Measurements from ENCODE around the gene PLD3. TPM values are rescaled to one million over a fixed set of nuclear protein-coding genes. Genes with fewer than 3 reads are reported as not detected.

Gene PLD3
- polyA plus RNA-seq, 1 donor (not counting 4 experiments of a cell fraction or from before 2014, with no cell fraction given), result 102 TPM

DNA sequence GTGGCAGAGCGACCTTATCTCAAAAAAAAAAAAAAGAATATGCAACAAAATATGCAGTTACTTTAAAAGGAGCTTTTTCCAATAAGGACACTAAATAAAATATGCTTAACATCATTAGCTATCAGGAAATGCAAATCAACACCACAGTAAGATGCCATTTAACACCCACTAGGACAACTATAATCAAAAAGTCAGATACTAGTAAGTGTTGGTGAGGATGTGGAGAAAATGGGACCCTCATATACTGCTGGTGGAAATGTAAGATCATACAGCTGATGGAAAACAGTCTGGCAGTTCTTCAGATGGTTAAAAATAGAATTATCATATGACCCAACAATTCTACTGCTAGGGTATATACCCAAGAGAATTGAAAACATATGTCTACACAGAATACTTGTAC is 38.8 kb upstream of the PLD3 start:
- H3K9me1 ChIP-seq (ENCODE audit: control insufficient read depth, extremely low read depth, insufficient read depth, low read length), result no peaks in the 10 kb centered on the region
- no peaks in the 10 kb centered on the region for H3K36me3 ChIP-seq (ENCODE audit: control insufficient read depth in 2 of 2, extremely low read depth in 1 of 2, insufficient read depth in 2 of 2, low read length in 2 of 2)
- no peak overlapping the region for H2AFZ ChIP-seq (ENCODE audit: control insufficient read depth, low read length)
- H3K4me2 ChIP-seq (ENCODE audit: control insufficient read depth, extremely low read depth, insufficient read depth, low read depth, low read length), result no peak overlapping the region
- H4K20me1 ChIP-seq (ENCODE audit: control insufficient read depth, extremely low read depth, insufficient read depth, low read length), result no peaks in the 10 kb centered on the region
- H3K79me2 ChIP-seq (ENCODE audit: control insufficient read depth, insufficient read depth, low read length), result no peaks in the 10 kb centered on the region
- H3K9ac ChIP-seq (ENCODE audit: control insufficient read depth, extremely low read depth, insufficient read depth, low read length), result no peak overlapping the region
- no peak overlapping the region for H3K4me3 ChIP-seq (ENCODE audit: control insufficient read depth in 2 of 3, extremely low read depth in 1 of 3, insufficient read depth in 2 of 3, low read depth in 1 of 3, low read length in 3 of 3)
- no peaks in the 10 kb centered on the region for H3K27me3 ChIP-seq (ENCODE audit: control insufficient read depth, extremely low read depth, insufficient read depth, low read length)
- FAIRE-seq (no peak), DNase-seq (ENCODE audit: low read depth, low spot score) (no peak)
- H3K27ac ChIP-seq (ENCODE audit: control insufficient read depth, insufficient read depth, low read length), result no peak overlapping the region
- no peaks in the 10 kb centered on the region for H3K9me3 ChIP-seq (ENCODE audit: control insufficient read depth, low read depth, low read length)
- TF ChIP-seq, protein P1, sequence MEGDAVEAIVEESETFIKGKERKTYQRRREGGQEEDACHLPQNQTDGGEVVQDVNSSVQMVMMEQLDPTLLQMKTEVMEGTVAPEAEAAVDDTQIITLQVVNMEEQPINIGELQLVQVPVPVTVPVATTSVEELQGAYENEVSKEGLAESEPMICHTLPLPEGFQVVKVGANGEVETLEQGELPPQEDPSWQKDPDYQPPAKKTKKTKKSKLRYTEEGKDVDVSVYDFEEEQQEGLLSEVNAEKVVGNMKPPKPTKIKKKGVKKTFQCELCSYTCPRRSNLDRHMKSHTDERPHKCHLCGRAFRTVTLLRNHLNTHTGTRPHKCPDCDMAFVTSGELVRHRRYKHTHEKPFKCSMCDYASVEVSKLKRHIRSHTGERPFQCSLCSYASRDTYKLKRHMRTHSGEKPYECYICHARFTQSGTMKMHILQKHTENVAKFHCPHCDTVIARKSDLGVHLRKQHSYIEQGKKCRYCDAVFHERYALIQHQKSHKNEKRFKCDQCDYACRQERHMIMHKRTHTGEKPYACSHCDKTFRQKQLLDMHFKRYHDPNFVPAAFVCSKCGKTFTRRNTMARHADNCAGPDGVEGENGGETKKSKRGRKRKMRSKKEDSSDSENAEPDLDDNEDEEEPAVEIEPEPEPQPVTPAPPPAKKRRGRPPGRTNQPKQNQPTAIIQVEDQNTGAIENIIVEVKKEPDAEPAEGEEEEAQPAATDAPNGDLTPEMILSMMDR (optimal IDR thresholded peaks at IDR 0.05 in 1 of 3, IDR thresholded peaks at IDR 0.05 in 1 of 3, conservative IDR thresholded peaks at IDR 0.05 in 1 of 3; ENCODE audit: extremely low read depth in 1 of 3, insufficient read depth in 2 of 3, low read length in 3 of 3), result no peak
- TF ChIP-seq EZH2 (IDR thresholded peaks at IDR 0.05; ENCODE audit: low read length), result no peak
- dilution Hi-C loops (cut with MboI; ENCODE audit: extremely low pct_ligation_motif_present, low sequenced_read_pairs), result no loop called here
- H3K4me1 ChIP-seq (ENCODE audit: control insufficient read depth, extremely low read depth, insufficient read depth, low read length), result peaks cover 6% of the 10 kb centered on the region

DNA sequence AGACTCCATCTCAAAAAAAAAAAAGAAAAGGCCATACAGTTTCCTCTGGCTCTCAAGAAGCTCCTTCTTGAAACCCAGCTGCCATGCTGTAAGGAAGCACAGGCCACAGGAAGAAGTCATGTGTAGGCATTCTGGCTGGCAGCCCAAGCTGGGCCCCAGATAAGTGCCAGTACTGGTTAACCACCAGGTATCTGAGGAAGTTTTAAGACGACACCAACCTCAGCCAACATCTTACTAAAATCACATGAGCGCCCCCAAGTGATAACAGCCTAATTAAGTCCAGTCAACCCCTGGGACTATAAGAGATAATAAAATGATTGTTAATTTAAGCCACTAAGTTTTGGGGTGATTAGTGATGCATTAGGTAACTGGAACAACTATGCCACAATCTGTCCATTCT is 36.0 kb upstream of the PLD3 start:
- Histone ChIP-seq H3K9me1 (ENCODE audit: control insufficient read depth, extremely low read depth, insufficient read depth, low read length) (no peaks in the 10 kb centered on the region), H3K9me3 (ENCODE audit: control insufficient read depth, low read depth, low read length) (no peaks in the 10 kb centered on the region), H3K4me2 (ENCODE audit: control insufficient read depth, extremely low read depth, insufficient read depth, low read depth, low read length) (no peak overlapping the region), H3K36me3 (ENCODE audit: control insufficient read depth in 2 of 2, extremely low read depth in 1 of 2, insufficient read depth in 2 of 2, low read length in 2 of 2) (peaks cover 3 to 4% of the 10 kb centered on the region in 2 experiments), H3K9ac (ENCODE audit: control insufficient read depth, extremely low read depth, insufficient read depth, low read length) (no peak overlapping the region), H3K27me3 (ENCODE audit: control insufficient read depth, extremely low read depth, insufficient read depth, low read length) (no peaks in the 10 kb centered on the region), H3K4me3 (ENCODE audit: control insufficient read depth in 2 of 3, extremely low read depth in 1 of 3, insufficient read depth in 2 of 3, low read depth in 1 of 3, low read length in 3 of 3) (no peak overlapping the region), H4K20me1 (ENCODE audit: control insufficient read depth, extremely low read depth, insufficient read depth, low read length) (no peaks in the 10 kb centered on the region), H3K79me2 (ENCODE audit: control insufficient read depth, insufficient read depth, low read length) (no peaks in the 10 kb centered on the region), H3K4me1 (ENCODE audit: control insufficient read depth, extremely low read depth, insufficient read depth, low read length) (no peaks in the 10 kb centered on the region), H2AFZ (ENCODE audit: control insufficient read depth, low read length) (no peak overlapping the region), H3K27ac (ENCODE audit: control insufficient read depth, insufficient read depth, low read length) (no peak overlapping the region)
- dilution Hi-C loops (cut with MboI; ENCODE audit: extremely low pct_ligation_motif_present, low sequenced_read_pairs), result no loop called here
- TF ChIP-seq EZH2 (IDR thresholded peaks at IDR 0.05; ENCODE audit: low read length), result no peak
- TF ChIP-seq, protein P1 (optimal IDR thresholded peaks at IDR 0.05 in 1 of 3, IDR thresholded peaks at IDR 0.05 in 1 of 3, conservative IDR thresholded peaks at IDR 0.05 in 1 of 3; ENCODE audit: extremely low read depth in 1 of 3, insufficient read depth in 2 of 3, low read length in 3 of 3), result no peak
- no peak for DNase-seq (ENCODE audit: low read depth, low spot score)
- FAIRE-seq, result no peak
